Measurements from ENCODE around the gene ICAM2. TPM values are rescaled to one million over a fixed set of nuclear protein-coding genes. Genes with fewer than 3 reads are reported as not detected.

The ICAM2 gene
- total RNA-seq, 1 experiment from 2014 or later = 0.14 TPM

DNA sequence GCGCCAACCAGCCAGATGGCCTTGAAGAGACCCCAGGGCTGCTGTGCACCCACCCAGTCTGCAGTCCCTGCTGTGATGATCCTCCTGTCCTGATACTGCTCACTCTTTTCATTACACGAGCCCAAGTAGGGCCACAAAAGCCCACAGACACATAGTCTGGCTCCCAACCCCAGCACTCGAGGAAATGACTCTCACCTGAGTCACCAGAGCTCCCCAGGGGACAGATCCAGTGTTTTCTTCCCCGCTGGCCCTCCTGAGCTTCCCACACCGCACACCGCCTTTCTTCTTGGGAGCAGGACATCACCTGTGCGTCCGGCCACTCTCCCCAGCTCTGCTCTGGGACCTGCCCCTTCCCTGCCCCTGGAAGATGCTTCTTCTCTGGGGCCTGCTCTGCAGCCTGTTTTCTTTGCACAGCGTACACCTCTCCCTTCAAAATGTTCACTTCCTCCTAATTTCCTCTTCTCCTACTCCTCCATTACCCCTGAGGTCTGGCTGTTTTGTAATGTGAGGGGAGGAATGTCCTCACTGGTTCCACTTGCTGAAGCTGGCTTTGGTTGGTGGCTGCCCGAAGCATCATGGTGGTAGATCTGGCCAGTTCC lies 45.7 kb downstream of the ICAM2 start:
- DNase-seq (ENCODE audit: low spot score) = no peak

DNA sequence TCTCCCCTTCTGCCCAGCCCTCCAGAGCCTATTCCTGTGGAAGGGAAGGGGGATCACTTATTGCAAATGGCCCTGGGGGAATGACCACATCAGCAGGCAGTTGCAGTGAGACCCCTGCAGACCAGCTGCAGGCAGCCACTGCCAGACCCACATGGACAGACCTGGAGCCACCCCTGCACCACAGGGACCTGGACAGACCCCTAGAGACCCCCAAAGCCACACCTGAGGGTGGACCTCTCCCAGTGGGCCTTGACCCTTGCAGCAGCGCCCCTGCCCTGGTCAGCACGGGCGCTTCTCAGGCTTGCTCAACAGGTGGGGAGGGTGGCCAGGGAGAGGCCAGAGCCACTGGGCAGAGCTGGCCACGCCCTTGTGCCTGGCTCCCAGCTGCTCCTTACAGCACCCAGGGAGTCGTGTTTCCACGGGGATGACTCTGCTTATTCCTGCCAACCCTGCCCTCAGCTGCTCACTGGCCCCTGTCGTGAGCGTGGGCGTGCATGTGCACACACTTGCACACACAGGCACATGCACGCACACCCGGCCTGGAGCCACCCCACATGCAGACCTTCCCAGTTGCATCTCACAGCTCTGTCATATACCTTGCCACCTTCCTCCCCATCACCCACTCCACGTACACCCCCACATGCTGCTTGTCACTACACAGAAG lies 46.4 kb downstream of the ICAM2 start:
- peak; percentile 67 for DNase-seq (ENCODE audit: low spot score)

DNA sequence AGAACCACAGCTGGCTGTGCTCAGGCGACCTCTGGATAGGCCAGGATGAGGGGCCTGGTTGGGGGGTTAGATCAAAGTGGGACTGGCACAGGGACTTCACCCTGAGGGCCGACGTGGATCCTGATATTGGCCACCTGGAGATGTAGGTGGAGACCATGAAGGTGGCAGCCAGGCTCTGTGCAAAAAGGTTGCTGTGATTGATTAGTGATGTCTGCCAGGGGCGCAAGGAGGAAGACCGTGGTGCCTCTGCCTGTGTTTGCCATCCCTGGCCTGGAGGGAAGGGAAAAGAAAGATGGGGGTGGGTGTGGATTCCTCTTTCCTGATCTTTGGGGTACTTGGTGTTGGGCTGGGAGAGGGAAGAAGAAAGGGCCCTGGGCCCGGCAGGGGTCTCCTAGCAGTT lies 47.2 kb downstream of the ICAM2 start:
- DNase-seq (ENCODE audit: low spot score) = no peak

DNA sequence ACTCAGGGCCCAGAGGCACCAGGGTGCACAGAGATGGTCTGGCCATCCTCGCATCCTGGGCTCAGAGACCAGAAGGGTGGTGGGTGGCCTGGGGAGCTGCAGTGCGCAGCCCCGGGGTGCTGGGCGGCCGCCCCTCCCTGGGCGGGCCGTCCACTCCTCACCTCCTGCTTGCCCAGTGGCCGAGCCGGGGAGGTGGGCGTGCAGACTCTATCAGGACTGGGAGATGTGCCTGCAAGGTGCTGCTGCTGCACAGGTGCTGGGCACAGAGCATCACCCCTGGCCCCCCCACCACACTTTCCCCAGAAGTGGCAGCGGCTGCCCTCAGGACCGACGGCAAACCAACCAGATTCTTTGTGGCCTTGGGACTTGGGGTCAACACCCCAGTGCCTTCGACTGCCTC lies 47.6 kb downstream of the ICAM2 start, which contains the start of gene SCN4A:
Gene SCN4A, minus strand, starts transcription at position 123 of the 400 bp plus-strand sequence. Its CDS starts 77 bp downstream, at position 46.
- no peak for DNase-seq (ENCODE audit: low spot score)

DNA sequence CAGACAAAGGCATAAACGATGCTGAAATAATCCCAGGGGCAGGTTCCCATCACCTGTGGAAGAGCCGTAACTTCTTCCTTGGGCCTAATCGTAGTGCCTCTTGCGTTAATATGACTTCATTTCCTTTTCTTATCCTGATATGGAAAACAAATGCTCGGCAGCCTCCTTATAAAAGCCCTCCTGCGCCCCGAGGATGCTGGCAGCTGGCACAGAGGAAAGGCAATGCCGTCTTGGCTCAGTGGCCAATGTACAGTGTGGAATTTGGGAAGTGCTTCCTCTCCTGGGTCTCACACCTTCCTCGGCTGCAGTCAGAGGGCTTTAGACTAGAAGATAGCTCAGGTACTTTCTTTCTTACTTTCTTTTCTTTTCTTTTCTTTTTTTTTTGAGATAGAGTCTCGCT lies 51.2 kb downstream of the ICAM2 start:
- DNase-seq (ENCODE audit: low spot score) = no peak

DNA sequence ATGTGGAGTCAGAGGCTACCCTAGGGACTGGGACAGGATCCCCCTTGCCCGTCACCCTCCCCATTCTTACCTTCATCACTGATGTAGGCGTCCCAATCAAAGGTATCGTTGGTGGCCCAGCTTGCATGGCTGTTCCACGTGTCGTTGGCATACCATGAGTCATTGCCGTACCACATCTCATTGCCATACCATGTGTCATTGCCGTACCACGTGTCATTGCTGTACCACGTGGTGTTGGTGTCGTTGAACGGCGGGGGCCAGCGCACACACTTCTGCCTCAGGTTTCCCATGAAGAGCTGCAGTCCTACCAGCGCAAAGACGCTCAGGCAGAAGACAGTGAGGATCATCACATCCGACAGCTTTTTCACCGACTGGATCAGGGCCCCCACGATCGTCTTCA lies 52.5 kb downstream of the ICAM2 start:
- DNase-seq (ENCODE audit: low spot score) = peak; percentile 51

DNA sequence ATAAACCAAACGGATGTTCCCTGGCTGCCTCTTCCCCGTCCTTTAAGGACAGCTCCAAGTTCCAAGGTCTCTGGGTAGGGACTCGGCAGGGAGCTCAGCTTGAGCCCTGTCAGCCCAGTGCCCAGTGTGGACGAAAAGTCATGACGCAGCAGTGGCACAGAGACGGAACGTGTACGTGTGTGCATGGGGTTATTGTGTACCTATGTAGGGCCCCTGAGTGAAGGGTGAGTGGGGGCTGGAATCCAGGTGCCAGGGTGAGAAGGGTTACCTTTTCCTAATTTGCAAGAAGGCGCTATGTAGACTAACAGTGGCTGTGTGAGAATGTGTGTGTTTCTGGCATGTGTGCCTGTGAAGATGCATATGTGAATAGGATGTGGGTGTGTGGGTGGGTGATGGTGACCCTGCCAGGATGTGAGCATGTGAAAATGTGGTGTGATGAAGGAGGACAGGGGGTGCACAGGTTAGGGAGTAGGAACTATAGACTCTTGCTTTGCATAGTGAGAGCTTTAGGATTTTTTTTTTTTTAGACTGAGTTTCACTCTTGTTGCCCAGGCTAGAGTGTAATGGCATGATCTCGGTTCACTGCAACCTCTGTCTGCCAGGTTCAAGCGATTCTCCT lies 53.7 kb downstream of the ICAM2 start:
- no peak for DNase-seq (ENCODE audit: low spot score)

DNA sequence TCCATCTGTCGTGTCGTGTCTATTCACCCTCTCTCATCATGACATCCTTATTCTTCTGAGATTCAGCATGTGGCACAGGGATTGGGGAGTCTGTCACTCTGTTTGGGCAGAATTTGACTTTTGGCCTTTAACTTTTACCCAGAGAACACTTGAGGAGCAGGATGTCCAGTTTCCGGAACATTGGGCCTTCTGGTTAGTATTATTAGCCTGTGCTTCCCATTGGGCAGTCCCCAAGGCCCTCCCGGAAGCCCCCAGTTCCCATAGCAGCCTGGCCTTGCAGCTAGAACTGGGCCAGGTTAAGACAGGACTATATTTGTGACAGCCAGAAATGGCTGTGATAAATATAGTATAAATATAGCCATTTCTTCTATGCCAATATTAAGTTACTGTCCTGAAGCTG lies 57.3 kb downstream of the ICAM2 start:
- DNase-seq (ENCODE audit: low spot score) = no peak

DNA sequence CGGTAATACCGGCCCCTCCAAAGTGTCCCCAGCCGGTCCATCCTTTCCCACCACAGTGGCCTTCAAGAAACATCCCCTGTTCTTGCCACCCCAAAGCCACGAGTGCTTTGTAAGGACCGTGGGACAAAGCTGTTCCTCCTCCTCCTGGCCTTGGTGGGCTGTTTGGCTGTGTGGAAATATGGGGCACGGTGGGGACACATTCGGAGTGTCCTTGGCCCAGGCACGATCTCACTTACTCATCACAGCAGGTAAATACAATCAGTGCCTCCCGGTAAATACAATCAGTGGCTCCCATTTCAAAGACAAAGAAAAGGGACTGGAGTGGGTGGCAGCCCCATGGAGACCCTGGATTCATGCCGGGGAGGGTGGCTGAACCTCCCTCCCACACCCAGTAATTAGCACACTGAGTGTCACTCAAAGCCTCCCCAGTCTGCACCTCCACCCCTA lies 58.1 kb downstream of the ICAM2 start:
- no peak for DNase-seq (ENCODE audit: low spot score)

DNA sequence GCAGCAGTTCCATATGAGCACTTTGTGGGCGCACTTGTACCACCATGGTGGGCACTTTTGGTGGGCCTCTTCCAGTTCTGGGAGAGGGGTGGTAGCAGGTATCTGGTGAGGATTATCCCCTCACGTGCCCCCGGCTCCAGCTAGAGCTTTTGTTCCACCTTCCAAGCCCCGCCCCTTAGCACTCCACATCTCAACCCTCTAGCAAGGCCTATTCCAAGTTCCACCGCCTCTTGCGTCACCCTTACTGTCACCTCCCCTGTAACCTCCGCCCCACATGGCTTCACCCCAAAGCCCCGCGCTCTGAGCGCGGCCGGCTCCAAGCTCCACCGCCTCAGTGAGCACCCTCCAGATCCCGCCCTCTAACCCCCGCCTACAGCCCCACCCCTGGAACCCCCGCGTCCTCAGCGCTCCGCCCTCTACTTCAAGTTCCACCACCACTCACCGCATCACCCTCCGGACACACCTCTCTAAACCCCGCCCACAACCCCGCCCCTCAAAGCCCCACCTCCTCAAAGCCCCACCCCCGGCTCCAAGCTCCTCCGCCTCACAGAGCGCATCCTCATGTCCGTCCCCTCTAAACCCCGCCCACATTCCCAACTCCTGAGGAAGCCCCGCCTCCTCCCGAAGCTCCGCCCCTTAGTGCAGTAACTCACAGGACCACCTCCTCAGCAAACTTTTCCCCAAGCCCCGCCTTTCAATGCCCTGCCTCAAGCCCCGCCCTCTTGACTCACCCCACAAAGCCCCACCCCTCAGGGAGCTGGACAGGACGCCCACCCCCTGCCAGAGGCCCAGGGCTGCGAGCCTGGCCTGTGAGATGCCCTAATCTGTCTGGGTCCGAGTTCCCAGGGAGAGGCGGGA lies 58.8 kb downstream of the ICAM2 start:
- DNase-seq (ENCODE audit: low spot score) = peak; percentile 38

DNA sequence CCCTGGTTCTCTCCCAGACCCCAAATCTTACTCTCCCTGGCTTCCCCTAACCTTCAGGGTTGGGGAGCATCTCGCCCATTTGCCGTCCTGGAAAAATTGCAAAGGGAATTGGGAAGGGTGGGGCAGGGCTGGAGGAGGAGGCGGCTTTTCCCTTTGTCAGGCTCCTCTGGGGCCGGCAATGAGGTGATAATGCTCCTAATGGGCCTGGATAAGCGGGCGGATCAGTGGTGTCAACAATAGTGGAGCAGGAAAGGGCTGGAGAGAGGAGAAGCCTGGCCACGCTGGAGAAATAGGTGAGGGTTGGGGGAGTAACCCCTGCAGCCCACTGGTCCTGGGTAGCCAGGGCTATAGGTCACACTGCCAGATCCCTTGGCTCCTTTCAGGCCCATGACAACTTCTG lies 60.0 kb downstream of the ICAM2 start:
- no peak for DNase-seq (ENCODE audit: low spot score)

DNA sequence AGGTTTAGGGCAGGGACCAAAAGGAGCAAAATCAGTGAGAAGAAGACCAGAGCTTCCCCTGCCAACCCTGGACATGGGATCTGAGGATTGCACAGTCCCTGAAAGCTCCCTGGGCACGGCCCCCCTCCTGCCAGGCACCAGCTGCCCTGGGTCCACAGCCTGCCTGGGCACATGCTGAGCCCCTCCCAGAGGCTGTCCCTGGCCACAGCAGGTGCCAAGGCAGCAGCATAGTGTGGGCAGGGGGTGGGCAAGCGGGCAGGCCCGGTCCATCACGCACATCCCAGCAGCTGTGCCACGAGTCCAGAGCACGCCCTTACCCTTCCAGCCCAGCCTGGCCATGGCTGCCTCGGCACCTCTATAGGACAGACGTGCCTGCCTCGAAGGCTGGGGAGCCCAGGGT lies 60.4 kb downstream of the ICAM2 start:
- no peak for DNase-seq (ENCODE audit: low spot score)

DNA sequence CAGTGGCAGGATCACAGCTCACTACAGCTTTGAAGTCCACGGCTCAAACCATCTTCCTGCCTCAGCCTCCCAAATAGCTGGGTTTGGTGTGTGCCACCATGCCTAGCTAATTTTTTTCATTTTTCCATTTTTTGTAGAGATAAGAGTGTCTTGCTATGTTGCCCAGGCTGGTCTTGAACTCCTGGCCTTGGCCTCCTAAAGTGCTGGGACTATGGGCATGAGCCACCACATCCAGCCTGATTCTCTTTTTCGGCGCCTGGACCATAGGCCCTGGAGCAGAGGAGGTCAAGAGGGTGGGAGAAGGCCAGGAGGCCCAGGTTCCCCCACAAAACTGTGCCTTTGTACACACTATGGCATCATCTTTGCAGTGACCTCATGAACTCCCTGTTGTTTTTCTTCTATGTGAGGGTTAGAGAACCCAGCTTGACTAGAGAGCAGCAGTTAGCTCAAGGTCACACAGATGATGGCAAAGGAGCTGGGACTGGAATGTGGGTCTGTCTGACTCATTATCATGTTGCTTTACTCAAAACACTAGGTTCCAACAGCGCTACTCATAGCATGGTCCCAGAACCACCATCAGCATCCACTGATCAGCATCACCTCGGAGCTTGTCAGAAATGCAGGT lies 64.0 kb downstream of the ICAM2 start:
- DNase-seq (ENCODE audit: low spot score) = no peak

DNA sequence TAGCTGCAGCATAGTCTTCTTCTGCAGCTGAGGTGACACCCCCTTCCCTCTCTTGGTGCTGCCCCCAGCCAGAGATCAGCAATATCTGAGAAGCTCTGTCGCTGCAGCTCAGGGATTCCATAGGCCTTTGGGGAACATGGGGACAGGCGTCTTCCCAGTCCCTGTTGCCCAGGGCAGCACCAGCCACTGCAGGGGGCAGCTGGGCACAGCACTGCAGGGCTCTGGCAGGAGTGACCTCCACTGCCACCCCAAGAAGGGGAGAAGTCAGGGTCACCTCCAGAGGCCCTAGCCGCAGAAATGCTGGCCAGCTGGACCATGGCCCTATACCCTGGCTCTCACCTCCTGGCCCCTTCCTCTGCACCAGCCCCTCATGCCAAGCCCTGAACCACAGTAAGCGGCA lies 64.6 kb downstream of the ICAM2 start:
- DNase-seq (ENCODE audit: low spot score) = no peak

DNA sequence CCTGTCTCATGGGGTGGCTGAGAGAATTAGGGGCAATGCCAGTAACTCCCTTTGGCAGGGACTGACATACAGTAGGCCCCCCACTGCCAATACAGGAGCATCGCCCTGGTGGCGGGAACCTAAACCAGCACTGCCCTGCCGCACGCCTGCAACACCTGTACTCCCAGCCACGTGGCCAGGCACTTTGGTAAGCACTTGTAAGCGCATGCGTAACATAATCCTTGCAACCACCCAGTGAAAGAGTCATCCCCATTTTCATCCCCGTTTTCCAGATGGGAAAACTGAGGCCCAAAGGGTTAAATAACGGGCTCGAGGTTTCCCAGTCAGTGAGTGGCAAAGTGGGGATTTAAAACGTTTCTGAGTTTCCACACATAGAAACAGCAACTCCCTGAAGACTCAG lies 65.2 kb downstream of the ICAM2 start:
- no peak for DNase-seq (ENCODE audit: low spot score)

DNA sequence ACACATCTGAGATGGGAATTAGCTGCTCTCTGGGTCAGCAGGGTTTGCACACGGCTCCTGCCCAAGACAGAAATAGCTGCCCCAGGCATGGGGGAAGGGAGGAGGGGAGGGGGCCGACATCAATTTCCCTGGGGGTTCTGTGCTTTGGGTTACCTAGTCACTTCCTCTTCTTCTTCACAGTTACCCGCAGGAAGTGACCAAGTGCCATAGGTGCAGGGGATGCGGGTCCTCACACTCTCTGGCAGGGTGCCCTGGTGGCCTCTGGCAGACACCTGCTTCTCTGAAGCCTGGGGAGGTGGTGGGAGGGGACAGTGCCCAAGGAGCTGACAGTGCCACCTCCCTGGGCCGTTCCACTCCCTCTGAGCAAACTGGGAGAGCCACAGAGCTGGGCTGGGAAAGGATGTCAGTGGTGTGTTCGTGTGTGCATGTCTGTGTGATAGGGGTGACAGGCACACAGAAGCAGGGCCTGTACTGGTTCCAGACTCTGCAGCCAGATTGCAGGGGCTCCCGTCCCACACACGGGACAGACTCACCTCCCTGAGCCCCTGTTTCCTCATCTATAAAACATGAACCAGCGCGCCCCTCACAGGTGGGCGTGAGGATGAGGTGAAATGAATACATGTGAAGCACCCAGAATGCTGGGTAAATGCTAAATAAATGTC lies 65.9 kb downstream of the ICAM2 start:
- DNase-seq (ENCODE audit: low spot score) = no peak

Other genes starting within 250 kb of the ICAM2 start
- 50.4 and 69.3 TPM in 2 replicates for gene CCDC47, start 247.0 kb downstream of the ICAM2 start, total RNA-seq (2014; rRNA removed; shearing (Covaris generic))
- 21.0 and 30.5 TPM in 2 replicates for gene DDX42, start 246.5 kb downstream of the ICAM2 start, total RNA-seq (2014; rRNA removed; shearing (Covaris generic))
- gene PSMC5, start 193.2 kb downstream of the ICAM2 start, total RNA-seq (2014; rRNA removed; shearing (Covaris generic)) = 64.8 and 71.7 TPM in 2 replicates
- gene FTSJ3, start 193.0 kb downstream of the ICAM2 start, total RNA-seq (2014; rRNA removed; shearing (Covaris generic)) = 95.5 and 124 TPM in 2 replicates
- gene SMARCD2, start 177.9 kb downstream of the ICAM2 start, total RNA-seq (2014; rRNA removed; shearing (Covaris generic)) = 86.3 and 152 TPM in 2 replicates
- not detected in 2 replicates for gene CSH2, start 147.0 kb downstream of the ICAM2 start, total RNA-seq (2014; rRNA removed; shearing (Covaris generic))
- gene GH2, start 138.7 kb downstream of the ICAM2 start, total RNA-seq (2014; rRNA removed; shearing (Covaris generic)) = not detected in 2 replicates
- gene CSH1, start 124.1 kb downstream of the ICAM2 start, total RNA-seq (2014; rRNA removed; shearing (Covaris generic)) = not detected in 2 replicates
- not detected in 2 replicates for gene CSHL1, start 109.4 kb downstream of the ICAM2 start, total RNA-seq (2014; rRNA removed; shearing (Covaris generic))
- not detected in 2 replicates for gene GH1, start 101.8 kb downstream of the ICAM2 start, total RNA-seq (2014; rRNA removed; shearing (Covaris generic))
- 1.1 TPM in 1 of 2 replicates, not detected in the other for gene CD79B, start 88.3 kb downstream of the ICAM2 start, total RNA-seq (2014; rRNA removed; shearing (Covaris generic))
- gene SCN4A, start 47.7 kb downstream of the ICAM2 start, total RNA-seq (2014; rRNA removed; shearing (Covaris generic)) = 0.02 TPM in 2 replicates
- 0.27 and 2.3 TPM in 2 replicates for gene PRR29, start 22.3 kb downstream of the ICAM2 start, total RNA-seq (2014; rRNA removed; shearing (Covaris generic))
- gene ERN1, start 109.5 kb upstream of the ICAM2 start, total RNA-seq (2014; rRNA removed; shearing (Covaris generic)) = 1.2 and 2.7 TPM in 2 replicates
- 11.1 and 11.7 TPM in 2 replicates for gene TEX2, start 242.6 kb upstream of the ICAM2 start, total RNA-seq (2014; rRNA removed; shearing (Covaris generic))